ENCODE measurements around the gene CDC42BPB.
A peak's percentile ranks its signal among the peaks of the same experiment; 100 is the strongest.

GRCh38 chr14:103031956-103032355 is 25.4 kb downstream of the CDC42BPB start:
- TF ChIP-seq CTCF (IDR thresholded peaks at IDR 0.05) (peak in 2 of 6 experiments; percentile 15 to 23), POLR2A (IDR thresholded peaks at IDR 0.05) (no peak)

Data from Peyer's patch (tissue), 4 donors.